BJ (cell line): ENCODE data around the gene COMMD3. TPM values are rescaled to one million over a fixed set of nuclear protein-coding genes. Genes with fewer than 3 reads are reported as not detected.
A peak's percentile ranks its signal among the peaks of the same experiment; 100 is the strongest.

Experiments
- CTCF ChIA-PET: fragments of 350-600 bp; formaldehyde crosslinking; extraction: SDS; loops from one replicate; lab custom pipeline; 2021; ENCODE audit warnings: antibody characterized with exemption, inconsistent platforms; lab: Yijun Ruan, JAX
- POLR2A ChIA-PET: fragments of 300-600 bp; sonication (Branson Sonifier 250); formaldehyde crosslinking; extraction: SDS; loops from one replicate; lab custom pipeline; 2021; ENCODE audit warnings: antibody characterized with exemption; lab: Charles Lee
- DNase-seq: peaks from one replicate; pipeline ENCODE4 v3.0.0-alpha.2; 2011; ENCODE audit warnings: low read depth
- H3K27me3 ChIP-seq: 2 replicates; pipeline ENCODE4 v1.6.0; 2011; ENCODE audit warnings: low read length; ENCODE audit not compliant: control insufficient read depth, insufficient read depth
- H3K36me3 ChIP-seq: 2 replicates; pipeline ENCODE4 v1.5.1; 2011; ENCODE audit warnings: low read length; ENCODE audit not compliant: control insufficient read depth, insufficient read depth
- H3K4me3 ChIP-seq: 2 replicates; pipeline ENCODE4 v1.5.1; 2011; ENCODE audit warnings: low read depth, mild to moderate bottlenecking, control low read depth, low read length
- CTCF ChIP-seq: IDR thresholded peaks from 2 replicates; pipeline ENCODE4 v1.5.1; 2011; ENCODE audit warnings: low read depth, mild to moderate bottlenecking, control low read depth, inconsistent platforms, low read length, moderate library complexity; ENCODE audit not compliant: insufficient read depth
- polyA plus RNA-seq: library from polyadenylated mRNA; depleted of rRNA; stranded (reverse); fragments of >200 nt; gene quantifications from 2 replicates; pipeline ENCODE4 v1.2.3, GENCODE V29; 2011

The COMMD3 gene
- polyA plus RNA-seq, 1 experiment: 20.9 TPM

- CTCF ChIA-PET: no interaction called here
These were observed 3.4 kb downstream of the COMMD3 start for GRCh38 chr10:22319547-22319979.

GRCh38 chr10:22319980-22320558 lies 3.9 kb downstream of the COMMD3 start:
- H3K36me3 ChIP-seq: no peaks in the 10 kb centered on the region
- TF ChIP-seq CTCF: no peak
- POLR2A ChIA-PET: no interaction called here
- no peak for DNase-seq
- peak overlapping the region; percentile 74 for H3K4me3 ChIP-seq
- H3K27me3 ChIP-seq: peaks cover 14% of the 10 kb centered on the region
- CTCF ChIA-PET: no interaction called here

More at GRCh38 chr10:22319547-22319979, 3.4 kb downstream of the COMMD3 start:
- TF ChIP-seq CTCF: no peak
- Histone ChIP-seq H3K4me3 (no peak overlapping the region), H3K27me3 (peaks cover 14% of the 10 kb centered on the region), H3K36me3 (no peaks in the 10 kb centered on the region)
- POLR2A ChIA-PET: no interaction called here
- DNase-seq: no peak

- TF ChIP-seq CTCF: no peak
- DNase-seq: no peak
- Histone ChIP-seq H3K27me3 (peaks cover 14% of the 10 kb centered on the region), H3K36me3 (no peaks in the 10 kb centered on the region), H3K4me3 (peak within 1 kb of the TSS; percentile 74)
- ChIA-PET CTCF (no interaction called here), POLR2A (interaction anchor here (0.6 kb wide), 1 partner anchor 827 kb away, joined by 5 read pairs; no protein-coding TSS in a partner anchor)
These were observed 4.5 kb downstream of the COMMD3 start, which contains the start of gene BMI1 for GRCh38 chr10:22320591-22321155. TSS of gene BMI1 (plus strand) at chr10:22321099. CDS start at chr10:22326450, 5,351 bp downstream.

- Histone ChIP-seq H3K36me3 (no peaks in the 10 kb centered on the region), H3K27me3 (peaks cover 14% of the 10 kb centered on the region), H3K4me3 (peak overlapping the region; percentile 74)
- ChIA-PET POLR2A (interaction anchor here (0.6 kb wide), 2 partner anchors 116 to 828 kb away, joined by 3 to 5 read pairs; no protein-coding TSS in a partner anchor), CTCF (no interaction called here)
- no peak for DNase-seq
- TF ChIP-seq CTCF: no peak
These were observed 5.2 kb downstream of the COMMD3 start for GRCh38 chr10:22321156-22321923.

- ChIA-PET POLR2A (interaction anchor here (0.6 kb wide), 1 partner anchor 115 kb away, joined by 3 read pairs; no protein-coding TSS in a partner anchor), CTCF (no interaction called here)
- DNase-seq: no peak
- Histone ChIP-seq H3K36me3 (no peaks in the 10 kb centered on the region), H3K4me3 (peak overlapping the region; percentile 74), H3K27me3 (peaks cover 14% of the 10 kb centered on the region)
- TF ChIP-seq CTCF: no peak
These were observed 5.9 kb downstream of the COMMD3 start for GRCh38 chr10:22321924-22322640.
